Body of pancreas (tissue), 4 donors: ENCODE results near the gene PGP.

Source experiments
- POLR2A ChIP-seq, 3 donors: fragments of 450-650 bp; IDR thresholded peaks; one replicate each; pipeline ENCODE4 v1.6.1; 2016; ENCODE audit warnings: antibody characterized with exemption in 3 of 3, mild to moderate bottlenecking in 2 of 3
- TF ChIP-seq, protein P1 (sequence below), 7 experiments: fragments of 450-650 bp in 4 of 7; fragments of 200-600 bp in 3 of 7; sonication (generic) in 3 of 7; IDR thresholded peaks; one replicate each; pipeline ENCODE4 v1.5.1; 2016 to 2019; ENCODE audit warnings: antibody characterized with exemption in 7 of 7

DNA sequence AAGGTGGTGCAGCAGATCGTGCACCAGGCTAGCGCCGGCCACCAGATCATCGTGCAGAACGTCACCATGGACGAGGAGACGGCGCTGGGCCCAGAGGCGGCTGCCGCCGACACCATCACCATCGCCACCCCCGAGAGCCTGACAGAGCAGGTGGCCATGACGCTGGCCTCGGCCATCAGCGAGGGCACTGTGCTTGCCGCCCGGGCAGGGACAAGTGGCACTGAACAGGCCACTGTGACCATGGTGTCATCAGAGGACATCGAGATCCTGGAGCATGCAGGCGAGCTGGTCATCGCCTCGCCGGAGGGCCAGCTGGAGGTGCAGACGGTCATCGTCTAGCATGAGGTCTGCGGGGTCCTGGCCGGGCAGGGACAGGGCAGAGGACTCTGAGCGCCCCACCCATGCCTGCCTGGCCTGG lies 20.6 kb upstream of the PGP start:
- no peak for TF ChIP-seq POLR2A (IDR thresholded peaks at IDR 0.05)
- TF ChIP-seq, protein P1, sequence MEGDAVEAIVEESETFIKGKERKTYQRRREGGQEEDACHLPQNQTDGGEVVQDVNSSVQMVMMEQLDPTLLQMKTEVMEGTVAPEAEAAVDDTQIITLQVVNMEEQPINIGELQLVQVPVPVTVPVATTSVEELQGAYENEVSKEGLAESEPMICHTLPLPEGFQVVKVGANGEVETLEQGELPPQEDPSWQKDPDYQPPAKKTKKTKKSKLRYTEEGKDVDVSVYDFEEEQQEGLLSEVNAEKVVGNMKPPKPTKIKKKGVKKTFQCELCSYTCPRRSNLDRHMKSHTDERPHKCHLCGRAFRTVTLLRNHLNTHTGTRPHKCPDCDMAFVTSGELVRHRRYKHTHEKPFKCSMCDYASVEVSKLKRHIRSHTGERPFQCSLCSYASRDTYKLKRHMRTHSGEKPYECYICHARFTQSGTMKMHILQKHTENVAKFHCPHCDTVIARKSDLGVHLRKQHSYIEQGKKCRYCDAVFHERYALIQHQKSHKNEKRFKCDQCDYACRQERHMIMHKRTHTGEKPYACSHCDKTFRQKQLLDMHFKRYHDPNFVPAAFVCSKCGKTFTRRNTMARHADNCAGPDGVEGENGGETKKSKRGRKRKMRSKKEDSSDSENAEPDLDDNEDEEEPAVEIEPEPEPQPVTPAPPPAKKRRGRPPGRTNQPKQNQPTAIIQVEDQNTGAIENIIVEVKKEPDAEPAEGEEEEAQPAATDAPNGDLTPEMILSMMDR (IDR thresholded peaks at IDR 0.05) = no peak
